DMS153 (cell line): ENCODE results near the gene RGS6.

Experiments
- DNase-seq: peaks from one replicate; lab custom pipeline; 2025; lab: John Stamatoyannopoulos, UW

The RGS6 gene

GRCh38 chr14:72525087-72525915 lies 593.1 kb downstream of the RGS6 start:
- DNase-seq: no peak

- no peak for DNase-seq
These were observed 595.4 kb downstream of the RGS6 start for GRCh38 chr14:72527591-72527990.

GRCh38 chr14:72528059-72528862 lies 596.0 kb downstream of the RGS6 start:
- DNase-seq: no peak

GRCh38 chr14:72528863-72529175 lies 596.6 kb downstream of the RGS6 start:
- no peak for DNase-seq

GRCh38 chr14:72532686-72533454 lies 600.6 kb downstream of the RGS6 start:
- DNase-seq: no peak

GRCh38 chr14:72535485-72535884 lies 603.3 kb downstream of the RGS6 start:
- no peak for DNase-seq

- DNase-seq: no peak
These were observed 606.2 kb downstream of the RGS6 start for GRCh38 chr14:72538387-72538786.

GRCh38 chr14:72539661-72540315 lies 607.6 kb downstream of the RGS6 start:
- no peak for DNase-seq

- no peak for DNase-seq
These were observed 608.6 kb downstream of the RGS6 start for GRCh38 chr14:72540836-72541235.

GRCh38 chr14:72541546-72541945 lies 609.3 kb downstream of the RGS6 start:
- DNase-seq: no peak

GRCh38 chr14:72543341-72543740 lies 611.1 kb downstream of the RGS6 start:
- no peak for DNase-seq

GRCh38 chr14:72544615-72545387 lies 612.6 kb downstream of the RGS6 start:
- no peak for DNase-seq

- no peak for DNase-seq
These were observed 613.4 kb downstream of the RGS6 start for GRCh38 chr14:72545411-72546311.

GRCh38 chr14:72546344-72547016 lies 614.3 kb downstream of the RGS6 start:
- no peak for DNase-seq

GRCh38 chr14:72547999-72548398 lies 615.8 kb downstream of the RGS6 start:
- no peak for DNase-seq

- DNase-seq: no peak
These were observed 616.8 kb downstream of the RGS6 start for GRCh38 chr14:72549026-72549425.

GRCh38 chr14:72549854-72550253 lies 617.6 kb downstream of the RGS6 start:
- no peak for DNase-seq

- DNase-seq: no peak
These were observed 618.3 kb downstream of the RGS6 start for GRCh38 chr14:72550513-72550912.

- DNase-seq: no peak
These were observed 620.0 kb downstream of the RGS6 start for GRCh38 chr14:72552236-72552635.

- no peak for DNase-seq
These were observed 620.9 kb downstream of the RGS6 start for GRCh38 chr14:72553161-72553560.
